WI38 (cell line): ENCODE data around the gene C1orf232.

Experiments used
- H3K4me3 ChIP-seq: 2 replicates; pipeline ENCODE4 v1.5.1; 2011; ENCODE audit warnings: low read depth, mild to moderate bottlenecking, control low read depth, low read length
- CTCF ChIP-seq: IDR thresholded peaks from 2 replicates; pipeline ENCODE4 v1.5.1; 2012; ENCODE audit warnings: low read depth, mild to moderate bottlenecking, control low read depth, low read length

Gene C1orf232

GRCh38 chr1:26169198-26169554 is 413 bp upstream of the C1orf232 start:
- H3K4me3 ChIP-seq = no peak overlapping the region
- TF ChIP-seq CTCF = no peak

- no peak for TF ChIP-seq CTCF
- no peak overlapping the region for H3K4me3 ChIP-seq
Observed at GRCh38 chr1:26166719-26167281, 2.0 kb downstream of the C1orf232 start.

DNA sequence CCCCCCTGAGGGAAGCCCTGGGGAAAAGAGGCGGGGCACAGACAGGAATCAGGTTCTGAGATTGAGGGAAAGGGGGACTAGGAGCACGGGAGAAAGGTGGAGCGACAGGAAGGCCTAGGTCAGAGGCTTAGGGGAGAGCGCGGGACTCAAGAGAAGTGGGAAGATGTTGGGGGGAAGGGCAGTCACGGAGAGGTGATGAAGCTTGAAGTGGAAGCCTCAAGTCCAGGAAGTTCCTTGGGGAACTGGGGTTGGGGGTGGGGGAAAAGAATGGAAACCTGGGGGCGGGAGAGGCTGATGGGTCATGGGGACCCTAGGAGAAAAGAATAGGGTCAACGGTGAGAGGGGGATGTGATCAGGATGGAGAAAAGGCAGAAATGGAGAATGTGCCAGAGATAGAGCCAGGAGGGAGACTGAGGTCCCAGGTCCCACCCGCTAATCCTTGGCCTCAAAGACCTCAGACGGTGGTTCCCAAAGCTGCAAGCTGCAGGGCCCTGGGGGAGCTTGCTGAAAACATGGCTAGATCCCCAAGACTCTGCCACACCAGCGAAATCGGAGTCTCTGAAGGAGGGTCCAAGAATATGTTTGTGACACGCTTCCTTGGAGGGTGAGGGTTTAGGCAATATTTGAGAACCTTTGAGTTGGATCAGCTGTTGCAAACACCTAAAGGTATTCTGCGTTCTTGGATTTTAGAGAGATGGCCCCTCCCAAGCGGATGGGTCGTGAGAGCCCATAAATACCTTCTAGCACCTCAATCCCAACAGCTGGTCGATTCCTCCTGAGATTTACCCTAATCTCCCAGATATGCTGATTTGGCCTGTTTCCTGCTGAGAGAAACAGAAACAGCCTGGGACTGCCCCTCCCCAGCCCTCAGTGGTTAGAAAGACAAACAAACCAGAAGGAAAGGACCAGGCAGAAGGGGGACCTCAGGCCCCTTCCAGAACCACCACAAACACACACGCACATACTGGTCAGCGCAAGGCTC is 3.6 kb downstream of the C1orf232 start:
- TF ChIP-seq CTCF = no peak
- no peak overlapping the region for H3K4me3 ChIP-seq

- H3K4me3 ChIP-seq = no peak overlapping the region
- 0 out of 2 replicates have a peak, but pooled peaks have one; percentile 7 for TF ChIP-seq CTCF
Observed at GRCh38 chr1:26164036-26164860, 4.5 kb downstream of the C1orf232 start.

GRCh38 chr1:26163684-26164035 is 5.1 kb downstream of the C1orf232 start:
- no peak for TF ChIP-seq CTCF
- H3K4me3 ChIP-seq = no peak overlapping the region

DNA sequence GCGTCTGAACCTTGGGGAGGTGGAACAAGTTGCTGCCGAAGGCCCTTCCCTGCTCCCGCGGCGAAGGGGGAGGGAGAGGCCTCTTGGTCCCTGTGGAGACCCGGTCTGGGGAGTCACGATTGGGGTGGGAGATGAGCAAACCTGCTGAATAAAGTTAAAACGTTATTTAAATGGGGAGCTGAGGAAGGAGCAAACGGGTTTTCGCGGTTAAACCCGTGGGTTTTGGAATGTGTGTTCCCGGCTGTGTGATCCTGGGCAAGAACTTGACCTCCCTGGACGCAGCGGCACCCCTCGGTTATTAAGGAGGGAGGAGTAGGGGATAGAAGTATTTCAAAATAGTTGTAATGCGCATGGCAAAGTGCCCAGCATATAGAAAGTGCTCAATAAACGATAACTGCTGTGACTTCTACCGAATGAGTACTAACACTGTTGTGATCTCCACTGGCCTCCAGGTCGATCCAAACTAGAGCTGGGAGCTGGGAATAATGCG is 6.5 kb downstream of the C1orf232 start:
- peak overlapping the region; percentile 49 for H3K4me3 ChIP-seq
- no peak for TF ChIP-seq CTCF
